ENCODE measurements around the gene MTHFD2. TPM values are rescaled to one million over a fixed set of nuclear protein-coding genes. Genes with fewer than 3 reads are reported as not detected.

Gene MTHFD2
- total RNA-seq, 8 experiments from 2014 or later, result 46.3 to 256 (median 139) TPM

GRCh38 chr2:74239346-74239745, 40.9 kb downstream of the MTHFD2 start:
- ATAC-seq (replicated peaks in 6 of 8), result no peak
- H3K27ac ChIP-seq, result no peak overlapping the region
- no peaks in the 10 kb centered on the region for H3K4me1 ChIP-seq (replicated peaks in 1 of 2)
- 33 to 100% (median 81%) methylated on average over 1 to 5 of the region's 7 CpGs; no CpG with 5 or more reads in 2 of the 10 experiments for WGBS, 10 experiments
- in situ Hi-C loops (cut with MboI; ENCODE audit: low pct_unique_long_range_greater_than_20kb in 2 of 9, low sequenced_read_pairs in 9 of 9, unreplicated experiment in 9 of 9), result loop anchor here in 1 of 9 experiments (25.0 kb wide), 1 partner anchor 348 kb away; no protein-coding TSS in a partner anchor
- no peak overlapping the region for H3K4me3 ChIP-seq

- in situ Hi-C loops (cut with MboI; ENCODE audit: low pct_unique_long_range_greater_than_20kb in 2 of 9, low sequenced_read_pairs in 9 of 9, unreplicated experiment in 9 of 9), result loop anchor here in 1 of 9 experiments (25.0 kb wide), 1 partner anchor 345 kb away; no protein-coding TSS in a partner anchor
- ATAC-seq (replicated peaks in 6 of 8), result peak in 2 of 8 experiments; percentile 38 to 65
- 50 to 100% (median 87%) methylated on average over 2 to 6 of the region's 7 CpGs; no CpG with 5 or more reads in 2 of the 10 experiments for WGBS, 10 experiments
- no peak overlapping the region for H3K4me3 ChIP-seq
- no peak overlapping the region for H3K27ac ChIP-seq
- no peaks in the 10 kb centered on the region for H3K4me1 ChIP-seq (replicated peaks in 1 of 2)
Observed at GRCh38 chr2:74242354-74243071, 44.1 kb downstream of the MTHFD2 start.

GRCh38 chr2:74244286-74244685, 45.9 kb downstream of the MTHFD2 start:
- whole genome bisulfite sequencing, 10 experiments, result 69 to 100% (median 87%) methylated on average over 1 to 3 of the region's 3 CpGs; no CpG with 5 or more reads in 2 of the 10 experiments
- ATAC-seq (replicated peaks in 6 of 8), result no peak
- Histone ChIP-seq H3K4me1 (replicated peaks in 1 of 2) (no peaks in the 10 kb centered on the region), H3K27ac (no peak overlapping the region), H3K4me3 (no peak overlapping the region)
- in situ Hi-C loops (cut with MboI; ENCODE audit: low pct_unique_long_range_greater_than_20kb in 2 of 9, low sequenced_read_pairs in 9 of 9, unreplicated experiment in 9 of 9), result loop anchor here in 1 of 9 experiments (25.0 kb wide), 1 partner anchor 343 kb away; no protein-coding TSS in a partner anchor

- no peak for ATAC-seq (replicated peaks in 6 of 8)
- H3K27ac ChIP-seq, result no peak overlapping the region
- 74 to 100% (median 92%) methylated on average over 1 to 13 of the region's 14 CpGs; no CpG with 5 or more reads in 1 of the 10 experiments for WGBS, 10 experiments
- in situ Hi-C loops (cut with MboI; ENCODE audit: low pct_unique_long_range_greater_than_20kb in 2 of 9, low sequenced_read_pairs in 9 of 9, unreplicated experiment in 9 of 9), result loop anchor here in 1 of 9 experiments (25.0 kb wide), 1 partner anchor 341 kb away; no protein-coding TSS in a partner anchor
- H3K4me3 ChIP-seq, result no peak overlapping the region
- no peaks in the 10 kb centered on the region for H3K4me1 ChIP-seq (replicated peaks in 1 of 2)
Observed at GRCh38 chr2:74246496-74247195, 48.2 kb downstream of the MTHFD2 start.

- H3K4me1 ChIP-seq (replicated peaks in 1 of 2), result no peaks in the 10 kb centered on the region
- H3K27ac ChIP-seq, result no peak overlapping the region
- in situ Hi-C loops (cut with MboI; ENCODE audit: low pct_unique_long_range_greater_than_20kb in 2 of 9, low sequenced_read_pairs in 9 of 9, unreplicated experiment in 9 of 9), result loop anchor here in 2 of 9 experiments (25.0 kb wide), 1 partner anchor 338 kb away; no protein-coding TSS in a partner anchor
- H3K4me3 ChIP-seq, result no peak overlapping the region
- ATAC-seq (replicated peaks in 6 of 8), result no peak
- WGBS, 10 experiments, result 0 to 100% (median 56%) methylated on average over 1 to 5 of the region's 6 CpGs; no CpG with 5 or more reads in 3 of the 10 experiments
Observed at GRCh38 chr2:74249406-74250122, 51.1 kb downstream of the MTHFD2 start.

GRCh38 chr2:74250189-74250631, 51.8 kb downstream of the MTHFD2 start:
- no peaks in the 10 kb centered on the region for H3K4me1 ChIP-seq (replicated peaks in 1 of 2)
- peak; percentile 53 to 84 (median 70) for ATAC-seq (replicated peaks in 6 of 8)
- in situ Hi-C loops (cut with MboI; ENCODE audit: low pct_unique_long_range_greater_than_20kb in 2 of 9, low sequenced_read_pairs in 9 of 9, unreplicated experiment in 9 of 9), result loop anchor here in 1 of 9 experiments (25.0 kb wide), 1 partner anchor 337 kb away; no protein-coding TSS in a partner anchor
- no peak overlapping the region for H3K27ac ChIP-seq
- WGBS, 10 experiments, result 0 to 86% (median 25%) methylated on average over 1 to 8 of the region's 10 CpGs; no CpG with 5 or more reads in 1 of the 10 experiments
- no peak overlapping the region for H3K4me3 ChIP-seq

GRCh38 chr2:74252036-74252435, 53.6 kb downstream of the MTHFD2 start:
- in situ Hi-C loops (cut with MboI; ENCODE audit: low pct_unique_long_range_greater_than_20kb in 2 of 9, low sequenced_read_pairs in 9 of 9, unreplicated experiment in 9 of 9), result loop anchor here in 1 of 9 experiments (25.0 kb wide), 1 partner anchor 335 kb away; no protein-coding TSS in a partner anchor
- 70 to 85% methylated on average over 2 to 4 of the region's 10 CpGs; no CpG with 5 or more reads in 8 of the 10 experiments for WGBS, 10 experiments
- no peak overlapping the region for H3K27ac ChIP-seq
- no peak for ATAC-seq (replicated peaks in 6 of 8)
- H3K4me3 ChIP-seq, result no peak overlapping the region
- H3K4me1 ChIP-seq (replicated peaks in 1 of 2), result no peaks in the 10 kb centered on the region

- no peak for ATAC-seq (replicated peaks in 6 of 8)
- 40 to 100% (median 90%) methylated on average over 1 to 5 of the region's 9 CpGs; no CpG with 5 or more reads in 4 of the 10 experiments for WGBS, 10 experiments
- H3K4me1 ChIP-seq (replicated peaks in 1 of 2), result no peaks in the 10 kb centered on the region
- no peak overlapping the region for H3K27ac ChIP-seq
- in situ Hi-C loops (cut with MboI; ENCODE audit: low pct_unique_long_range_greater_than_20kb in 2 of 9, low sequenced_read_pairs in 9 of 9, unreplicated experiment in 9 of 9), result loop anchor here in 1 of 9 experiments (25.0 kb wide), 1 partner anchor 334 kb away; no protein-coding TSS in a partner anchor
- H3K4me3 ChIP-seq, result no peak overlapping the region
Observed at GRCh38 chr2:74252862-74253261, 54.4 kb downstream of the MTHFD2 start.

GRCh38 chr2:74253306-74253970, 55.0 kb downstream of the MTHFD2 start:
- Histone ChIP-seq H3K4me1 (replicated peaks in 1 of 2) (no peaks in the 10 kb centered on the region), H3K27ac (no peak overlapping the region), H3K4me3 (no peak overlapping the region)
- in situ Hi-C loops (cut with MboI; ENCODE audit: low pct_unique_long_range_greater_than_20kb in 2 of 9, low sequenced_read_pairs in 9 of 9, unreplicated experiment in 9 of 9), result loop anchor here in 1 of 9 experiments (25.0 kb wide), 1 partner anchor 334 kb away; no protein-coding TSS in a partner anchor
- ATAC-seq (replicated peaks in 6 of 8), result no peak
- 25 to 100% (median 68%) methylated on average over 1 to 7 of the region's 7 CpGs for WGBS, 10 experiments

GRCh38 chr2:74253971-74254310, 55.5 kb downstream of the MTHFD2 start:
- Histone ChIP-seq H3K4me1 (replicated peaks in 1 of 2) (no peaks in the 10 kb centered on the region), H3K27ac (no peak overlapping the region), H3K4me3 (no peak overlapping the region)
- ATAC-seq (replicated peaks in 6 of 8), result no peak
- WGBS, 10 experiments, result 70 to 93% (median 85%) methylated on average over 3 to 4 of the region's 4 CpGs; no CpG with 5 or more reads in 2 of the 10 experiments
- in situ Hi-C loops (cut with MboI; ENCODE audit: low pct_unique_long_range_greater_than_20kb in 2 of 9, low sequenced_read_pairs in 9 of 9, unreplicated experiment in 9 of 9), result loop anchor here in 1 of 9 experiments (25.0 kb wide), 1 partner anchor 333 kb away; no protein-coding TSS in a partner anchor

- Histone ChIP-seq H3K27ac (no peak overlapping the region), H3K4me3 (no peak overlapping the region), H3K4me1 (replicated peaks in 1 of 2) (no peaks in the 10 kb centered on the region)
- in situ Hi-C loops (cut with MboI; ENCODE audit: low pct_unique_long_range_greater_than_20kb in 2 of 9, low sequenced_read_pairs in 9 of 9, unreplicated experiment in 9 of 9), result loop anchor here in 1 of 9 experiments (25.0 kb wide), 1 partner anchor 332 kb away; no protein-coding TSS in a partner anchor
- WGBS, 10 experiments, result 61 to 100% (median 84%) methylated on average over 1 to 12 of the region's 18 CpGs; no CpG with 5 or more reads in 2 of the 10 experiments
- no peak for ATAC-seq (replicated peaks in 6 of 8)
Observed at GRCh38 chr2:74255660-74256213, 57.3 kb downstream of the MTHFD2 start.

Data from motor neuron (in vitro differentiated cells).